Panc1 (cell line): ENCODE data around the gene RHOJ. TPM values are rescaled to one million over a fixed set of nuclear protein-coding genes. Genes with fewer than 3 reads are reported as not detected.

ENCODE experiments used
- ATAC-seq: fragments of 200-7000 bp; cut with Tn5 transposase; 2 replicates; pipeline ENCODE4 v1.9.1; 2020; ENCODE audit warnings: mild to moderate bottlenecking, moderate library complexity
- BruUV-seq: library from RNA; stranded (reverse); fragments of 400-500 nt; replicated peaks from 2 replicates; lab custom pipeline; 2021; lab: Mats Ljungman, UMichigan
- CTCF ChIA-PET: fragments of 300-600 bp; sonication (Branson Sonifier 250); formaldehyde crosslinking; loops from one replicate; lab custom pipeline; 2022; ENCODE audit warnings: antibody characterized with exemption; lab: Charles Lee
- POLR2A ChIA-PET: fragments of 300-600 bp; sonication (Branson Sonifier 250); formaldehyde crosslinking; loops from one replicate; lab custom pipeline; 2022; ENCODE audit warnings: antibody characterized with exemption; lab: Charles Lee
- DNase-seq: peaks from one replicate; pipeline ENCODE4 v3.0.0-alpha.2; 2010; ENCODE audit warnings: low read depth, low spot score
- H3K27ac ChIP-seq: 2 replicates; pipeline ENCODE4 v1.5.1; 2011; ENCODE audit warnings: mild to moderate bottlenecking, low read length, inconsistent platforms
- H3K27me3 ChIP-seq: fragments of 200-500 bp; sonication (Bioruptor generic); 2 replicates; pipeline ENCODE4 v1.6.0; 2014; ENCODE audit warnings: low read length, inconsistent platforms; ENCODE audit not compliant: control insufficient read depth, insufficient read depth
- H3K36me3 ChIP-seq: fragments of 200-500 bp; sonication (Bioruptor generic); 2 replicates; pipeline ENCODE4 v1.5.1; 2014; ENCODE audit warnings: inconsistent platforms, mild to moderate bottlenecking, low read length, moderate library complexity; ENCODE audit not compliant: control insufficient read depth, insufficient read depth
- H3K4me1 ChIP-seq: 2 replicates; pipeline ENCODE4 v1.5.1; 2011; ENCODE audit warnings: inconsistent platforms, mild to moderate bottlenecking, low read length, moderate library complexity; ENCODE audit not compliant: control insufficient read depth, insufficient read depth
- H3K4me3 ChIP-seq, 2 experiments: 2 replicates each; pipeline ENCODE4 v1.5.1; 2011 to 2012; ENCODE audit warnings: low read depth in 2 of 2, low read length in 2 of 2, mild to moderate bottlenecking in 2 of 2, inconsistent platforms in 1 of 2, moderate library complexity in 1 of 2
- H3K9me3 ChIP-seq: fragments of 200-500 bp; sonication (Bioruptor generic); 2 replicates; pipeline ENCODE4 v1.5.1; 2014; ENCODE audit warnings: low read depth, mild to moderate bottlenecking, inconsistent platforms, low read length, moderate library complexity; ENCODE audit not compliant: control insufficient read depth, insufficient read depth
- CTCF ChIP-seq: fragments of 450-650 bp; IDR thresholded peaks from 2 replicates; pipeline ENCODE4 v1.5.1; 2017; ENCODE audit warnings: mild to moderate bottlenecking
- POLR2AphosphoS5 ChIP-seq: IDR thresholded peaks from 2 replicates; pipeline ENCODE4 v1.6.1; 2012; ENCODE audit warnings: mild to moderate bottlenecking, low read depth, low read length, moderate library complexity
- REST ChIP-seq, 2 experiments: IDR thresholded peaks; 2 replicates each; pipeline ENCODE4 v1.6.1; 2011 to 2012; ENCODE audit warnings: low read depth in 2 of 2, control low read depth in 1 of 2, low read length in 1 of 2, mild to moderate bottlenecking in 1 of 2, moderate library complexity in 1 of 2; ENCODE audit not compliant: insufficient read depth in 1 of 2
- SIN3A ChIP-seq: IDR thresholded peaks from 2 replicates; pipeline ENCODE4 v1.6.1; 2012; ENCODE audit warnings: low read depth, mild to moderate bottlenecking, low read length, moderate library complexity, borderline replicate concordance; ENCODE audit not compliant: insufficient read depth
- TCF7L2 ChIP-seq: IDR thresholded peaks from 2 replicates; pipeline ENCODE4 v1.6.1; 2011; ENCODE audit warnings: mild to moderate bottlenecking, low read depth, low read length, inconsistent platforms
- in situ Hi-C: cut with HindIII; loops from 2 replicates; pipeline ENCODE4 v1.10.0; 2016; ENCODE audit warnings: low sequenced_read_pairs, low pct_unique_long_range_greater_than_20kb
- intact Hi-C: fragments of 100-400 bp; cut with micrococcal nuclease; formaldehyde crosslinking; loops from one replicate; pipeline ENCODE4 v1.10.0; 2022; ENCODE audit not compliant: unreplicated experiment
- total RNA-seq: library from RNA; stranded (reverse); gene quantifications from one replicate; pipeline ENCODE4 v1.2.1, GENCODE V29; 2021; ENCODE audit not compliant: unreplicated experiment

RHOJ gene
- total RNA-seq, 1 experiment from 2014 or later: 0.28 TPM

GRCh38 chr14:63328787-63329737 is 124.8 kb downstream of the RHOJ start:
- in situ Hi-C loops (no loop called here), intact Hi-C loops (no loop called here)
- TF ChIP-seq TCF7L2: no peak
- no peak for TF ChIP-seq REST (IDR thresholded peaks at IDR 0.05; ENCODE audit: insufficient read depth in 1 of 2, low read depth in 2 of 2, low read length in 1 of 2)
- no peak for TF ChIP-seq CTCF
- no peak for TF ChIP-seq SIN3A
- TF ChIP-seq POLR2AphosphoS5: no peak
- DNase-seq (no peak), ATAC-seq (no peak)
- BruUV-seq: no TSS peak
- ChIA-PET CTCF (no interaction called here), POLR2A (no interaction called here)
- Histone ChIP-seq H3K9me3 (no peaks in the 10 kb centered on the region), H3K4me3 (no peak overlapping the region), H3K27ac (no peak overlapping the region), H3K4me1 (no peaks in the 10 kb centered on the region), H3K36me3 (no peaks in the 10 kb centered on the region), H3K27me3 (no peaks in the 10 kb centered on the region)

GRCh38 chr14:63342371-63342770 is 138.1 kb downstream of the RHOJ start:
- H3K4me3 ChIP-seq: no peak overlapping the region
- intact Hi-C loops: no loop called here
- no peak for TF ChIP-seq TCF7L2
- TF ChIP-seq SIN3A: no peak
- no peak for TF ChIP-seq CTCF
- no peak for TF ChIP-seq REST (IDR thresholded peaks at IDR 0.05; ENCODE audit: insufficient read depth in 1 of 2, low read depth in 2 of 2, low read length in 1 of 2)
- no peak for TF ChIP-seq POLR2AphosphoS5
- ATAC-seq (no peak), DNase-seq (no peak)
- in situ Hi-C loops: no loop called here
- ChIA-PET CTCF (no interaction called here), POLR2A (no interaction called here)
- H3K9me3 ChIP-seq: no peaks in the 10 kb centered on the region
- no peaks in the 10 kb centered on the region for H3K27me3 ChIP-seq
- H3K36me3 ChIP-seq: no peaks in the 10 kb centered on the region
- no peaks in the 10 kb centered on the region for H3K4me1 ChIP-seq
- H3K27ac ChIP-seq: no peak overlapping the region
- no TSS peak for BruUV-seq
